CD14-positive monocyte (primary cell): ENCODE data around the gene LSM10. TPM values are rescaled to one million over a fixed set of nuclear protein-coding genes. Genes with fewer than 3 reads are reported as not detected.

ENCODE experiments used
- DNase-seq, 3 donors: peaks; one replicate each; pipeline ENCODE4 v3.0.0-alpha.2; 2011 to 2022
- H2AFZ ChIP-seq: 2 replicates; pipeline ENCODE4 v1.6.0; 2012; ENCODE audit warnings: mild to moderate bottlenecking, low read depth, low read length, inconsistent platforms; ENCODE audit not compliant: insufficient read depth, poor library complexity, severe bottlenecking
- H3K27ac ChIP-seq, 2 donors: 1 replicate in 1 of 2; 2 replicates in 1 of 2; pipeline ENCODE4 v1.5.1; 2012 to 2013; ENCODE audit warnings: low read length in 2 of 2, control low read depth in 1 of 2, inconsistent platforms in 1 of 2, low read depth in 1 of 2, mild to moderate bottlenecking in 1 of 2
- H3K27me3 ChIP-seq, 2 donors: one replicate each; pipeline versions ENCODE4 v1.6.0 to v1.6.1; 2011 to 2013; ENCODE audit warnings: low read length in 2 of 2; ENCODE audit not compliant: control insufficient read depth in 2 of 2, insufficient read depth in 2 of 2
- H3K36me3 ChIP-seq, 2 donors: replicated peaks in 1 of 2; 1 replicate in 1 of 2; 2 replicates in 1 of 2; pipeline versions ENCODE4 v1.5.1 to v1.6.1; 2012 to 2013; ENCODE audit warnings: low read length in 2 of 2, control low read depth in 1 of 2, inconsistent platforms in 1 of 2, mild to moderate bottlenecking in 1 of 2; ENCODE audit not compliant: insufficient read depth in 2 of 2, control insufficient read depth in 1 of 2
- H3K4me1 ChIP-seq, 2 donors: 1 replicate in 1 of 2; 2 replicates in 1 of 2; pipeline versions ENCODE4 v1.5.1 to v1.6.1; 2012 to 2013; ENCODE audit warnings: low read length in 2 of 2, control low read depth in 1 of 2, inconsistent platforms in 1 of 2, mild to moderate bottlenecking in 1 of 2, moderate library complexity in 1 of 2; ENCODE audit not compliant: insufficient read depth in 2 of 2, control insufficient read depth in 1 of 2
- H3K4me2 ChIP-seq: replicated peaks from 2 replicates; pipeline ENCODE3; 2012; ENCODE audit warnings: low read length, moderate library complexity, mild to moderate bottlenecking; ENCODE audit not compliant: poor library complexity, severe bottlenecking; ENCODE audit errors: extremely low read depth
- H3K4me3 ChIP-seq, 3 experiments: fragments of 200-600 bp in 1 of 3; sonication (generic) in 1 of 3; replicated peaks in 1 of 3; 1 replicate in 2 of 3; 2 replicates in 1 of 3; pipeline ENCODE4 v1.5.1; 2011 to 2013; ENCODE audit warnings: low read length in 3 of 3, mild to moderate bottlenecking in 3 of 3, control low read depth in 2 of 3, low read depth in 2 of 3, inconsistent platforms in 1 of 3, moderate library complexity in 1 of 3
- H3K79me2 ChIP-seq: 2 replicates; pipeline ENCODE4 v1.6.0; 2012; ENCODE audit warnings: mild to moderate bottlenecking, control low read depth, inconsistent platforms, low read length, moderate library complexity; ENCODE audit not compliant: insufficient read depth
- H3K9ac ChIP-seq: 2 replicates; pipeline ENCODE4 v1.6.0; 2017; ENCODE audit warnings: low read length, mild to moderate bottlenecking; ENCODE audit not compliant: insufficient read depth, poor library complexity, severe bottlenecking
- H3K9me3 ChIP-seq, 2 donors: replicated peaks in 1 of 2; 1 replicate in 1 of 2; 2 replicates in 1 of 2; pipeline versions ENCODE4 v1.5.1 to v1.6.1; 2012 to 2013; ENCODE audit warnings: low read length in 2 of 2, control low read depth in 1 of 2; ENCODE audit not compliant: control insufficient read depth in 1 of 2, insufficient read depth in 1 of 2
- H4K20me1 ChIP-seq: 2 replicates; pipeline ENCODE4 v1.6.0; 2012; ENCODE audit warnings: mild to moderate bottlenecking, low read length, control low read depth, moderate library complexity; ENCODE audit not compliant: insufficient read depth
- H3K27ac Mint-ChIP-seq, 7 donors: one replicate each; pipeline ENCODE4 v1.8.0; 2020; ENCODE audit warnings: mild to moderate bottlenecking in 7 of 7, mixed read lengths in 7 of 7, moderate library complexity in 6 of 7, inconsistent platforms in 2 of 7
- H3K27me3 Mint-ChIP-seq, 3 donors: one replicate each; pipeline ENCODE4 v1.8.0; 2021 to 2022; ENCODE audit warnings: low read depth in 3 of 3, mild to moderate bottlenecking in 3 of 3, mixed read lengths in 3 of 3, moderate library complexity in 3 of 3, inconsistent platforms in 1 of 3
- H3K36me3 Mint-ChIP-seq, 2 donors: one replicate each; pipeline ENCODE4 v1.8.0; 2020; ENCODE audit warnings: mixed read lengths in 2 of 2, inconsistent platforms in 1 of 2, mild to moderate bottlenecking in 1 of 2
- H3K4me1 Mint-ChIP-seq: one replicate; pipeline ENCODE4 v1.8.0; 2020; ENCODE audit warnings: mild to moderate bottlenecking, mixed read lengths
- H3K4me3 Mint-ChIP-seq, 2 donors: one replicate each; pipeline ENCODE4 v1.8.0; 2020; ENCODE audit warnings: mild to moderate bottlenecking in 2 of 2, mixed read lengths in 2 of 2, moderate library complexity in 1 of 2
- H3K9me3 Mint-ChIP-seq, 7 donors: one replicate each; pipeline ENCODE4 v1.8.0; 2020 to 2022; ENCODE audit warnings: mixed read lengths in 7 of 7, mild to moderate bottlenecking in 6 of 7, moderate library complexity in 6 of 7, inconsistent platforms in 2 of 7
- CTCF ChIP-seq: fragments of 200-600 bp; IDR thresholded peaks from one replicate; pipeline ENCODE4 v1.8.0; 2022; ENCODE audit warnings: antibody characterized with exemption, mild to moderate bottlenecking
- WGBS: methylation state at CpG from one replicate; pipeline ENCODE4 v1.1.5; 2013; ENCODE audit warnings: missing lambda C conversion rate; ENCODE audit not compliant: insufficient coverage; 5-methylcytosine and 5-hydroxymethylcytosine counted together
- intact Hi-C, 2 donors: fragments of 100-400 bp; cut with micrococcal nuclease; formaldehyde crosslinking; loops; one replicate each; pipeline versions ENCODE4 v1.15.0 to v1.15.1; 2023
- polyA plus RNA-seq, 3 donors: library from polyadenylated mRNA; depleted of rRNA in 1 of 3; unstranded in 2 of 3; stranded (reverse) in 1 of 3; fragments of 300-500 nt in 2 of 3; fragments of >200 nt in 1 of 3; fragmentation: Illumina TruSeq in 2 of 3; gene quantifications; 1 replicate in 2 of 3; 2 replicates in 1 of 3; pipeline ENCODE4 v1.2.3, GENCODE V29; 2012 to 2021

LSM10 gene
- polyA plus RNA-seq, 3 donors: 91.4 to 234 (median 224) TPM

GRCh38 chr1:36349839-36350238 is 47.9 kb downstream of the LSM10 start:
- Mint-ChIP-seq H3K27me3 (no peaks in the 10 kb centered on the region), H3K9me3 (peaks cover 0 to 2% (median 0%) of the 10 kb centered on the region in 7 donors), H3K36me3 (peaks cover 77 to 89% of the 10 kb centered on the region in 2 donors), H3K4me3 (no peak overlapping the region), H3K4me1 (peaks cover 37% of the 10 kb centered on the region), H3K27ac (peak overlapping the region in 1 of 7 donors; percentile 93)
- TF ChIP-seq CTCF: no peak
- Histone ChIP-seq H3K9me3 (no peaks in the 10 kb centered on the region), H3K79me2 (no peaks in the 10 kb centered on the region), H3K4me1 (peaks cover 34 to 41% of the 10 kb centered on the region in 2 donors), H3K27me3 (no peaks in the 10 kb centered on the region), H4K20me1 (peaks cover 70% of the 10 kb centered on the region), H3K9ac (peak overlapping the region; percentile 37), H3K4me2 (no peak overlapping the region), H2AFZ (no peak overlapping the region), H3K4me3 (peak overlapping the region in 1 of 3 experiments; percentile 7), H3K36me3 (peaks cover 64 to 75% of the 10 kb centered on the region in 2 donors), H3K27ac (peak overlapping the region; percentile 26 to 72)
- DNase-seq: no peak
- 96% methylated on average over 15 of the region's 16 CpGs for WGBS
- intact Hi-C loops: loop anchor here in 1 of 2 donors (2.0 kb wide), 1 partner anchor 19 kb away; no protein-coding TSS in a partner anchor

GRCh38 chr1:36349241-36349671 is 48.5 kb downstream of the LSM10 start:
- H3K4me1 ChIP-seq: peaks cover 34 to 41% of the 10 kb centered on the region in 2 donors
- 13% methylated on average over 6 of the region's 7 CpGs for WGBS
- peak overlapping the region; percentile 5 for H3K4me2 ChIP-seq
- peaks cover 64 to 75% of the 10 kb centered on the region in 2 donors for H3K36me3 ChIP-seq
- no peak for TF ChIP-seq CTCF
- H3K79me2 ChIP-seq: no peaks in the 10 kb centered on the region
- H3K27me3 ChIP-seq: no peaks in the 10 kb centered on the region
- peak overlapping the region; percentile 21 for H3K9ac ChIP-seq
- peak overlapping the region; percentile 9 to 63 for H3K27ac ChIP-seq
- intact Hi-C loops: no loop called here
- no peaks in the 10 kb centered on the region for H3K9me3 ChIP-seq
- Mint-ChIP-seq H3K27me3 (no peaks in the 10 kb centered on the region), H3K27ac (peak overlapping the region in 5 of 7 donors; percentile 26 to 74 (median 62)), H3K4me1 (peaks cover 37% of the 10 kb centered on the region), H3K4me3 (peak overlapping the region; percentile 20 to 46), H3K36me3 (peaks cover 77 to 89% of the 10 kb centered on the region in 2 donors), H3K9me3 (peaks cover 0 to 1% (median 0%) of the 10 kb centered on the region in 7 donors)
- H4K20me1 ChIP-seq: peaks cover 73% of the 10 kb centered on the region
- DNase-seq: peak; percentile 28 to 66 (median 33)
- no peak overlapping the region for H2AFZ ChIP-seq
- H3K4me3 ChIP-seq: peak overlapping the region in 1 of 3 experiments; percentile 11
